ENCODE data around the gene CLDN20. TPM values are rescaled to one million over a fixed set of nuclear protein-coding genes. Genes with fewer than 3 reads are reported as not detected.
A peak's percentile ranks its signal among the peaks of the same experiment; 100 is the strongest.

Gene CLDN20
- total RNA-seq, 2 experiments from 2014 or later = not detected

DNA sequence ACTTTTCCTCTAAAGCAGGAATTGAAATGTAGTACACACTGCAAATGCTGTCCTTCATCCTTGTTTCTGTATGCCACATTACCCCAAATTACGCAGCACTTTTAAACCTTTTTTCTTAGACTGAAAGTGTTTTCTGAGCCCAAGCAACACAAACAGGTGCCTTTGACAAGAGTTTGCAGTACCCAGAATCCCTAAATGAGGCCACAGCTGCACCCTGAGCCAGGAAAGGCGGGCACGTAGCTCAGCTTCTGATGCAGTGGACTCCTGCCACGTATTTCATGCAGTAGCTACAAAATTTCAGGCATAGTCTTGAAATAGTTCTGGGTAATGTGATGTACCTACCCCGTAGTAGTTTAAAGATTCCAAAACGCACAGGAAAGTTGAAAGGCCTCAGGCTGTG lies 31.0 kb upstream of the CLDN20 start:
- POLR2A ChIA-PET = no interaction called here
- Mint-ChIP-seq H3K27ac (no peak overlapping the region), H3K36me3 (ENCODE audit: low read depth) (peaks cover 9% of the 10 kb centered on the region), H3K9me3 (peaks cover 4% of the 10 kb centered on the region), H3K27me3 (no peaks in the 10 kb centered on the region), H3K4me3 (no peak overlapping the region), H3K4me1 (no peaks in the 10 kb centered on the region)
- DNase-seq = no peak
- CTCF ChIA-PET = interaction anchor here (0.7 kb wide), 1 partner anchor 10 kb away, joined by 3 read pairs; no protein-coding TSS in a partner anchor

DNA sequence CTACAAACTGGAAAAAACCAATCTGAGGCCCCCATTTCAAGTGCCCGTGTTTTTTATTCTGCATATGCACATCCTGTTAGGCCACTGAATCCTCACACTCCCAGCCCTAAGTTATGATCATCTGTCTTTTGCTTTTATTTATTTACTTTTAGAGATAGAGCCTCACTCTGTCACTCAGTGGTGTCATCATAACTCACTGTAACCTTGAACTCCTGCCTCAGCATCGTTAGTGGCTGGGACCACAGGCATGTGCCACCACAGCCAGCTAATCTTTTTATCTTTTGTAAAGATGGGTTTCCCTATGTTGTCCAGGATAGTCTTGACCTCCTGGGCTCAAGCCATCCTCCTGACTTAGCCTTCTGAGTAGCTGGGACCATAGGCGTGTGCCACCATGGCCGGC lies 29.6 kb upstream of the CLDN20 start:
- Mint-ChIP-seq H3K4me3 (no peak overlapping the region), H3K27ac (no peak overlapping the region), H3K9me3 (peaks cover 9% of the 10 kb centered on the region), H3K4me1 (no peaks in the 10 kb centered on the region), H3K36me3 (ENCODE audit: low read depth) (peaks cover 15% of the 10 kb centered on the region), H3K27me3 (no peaks in the 10 kb centered on the region)
- no peak for DNase-seq
- CTCF ChIA-PET = no interaction called here
- POLR2A ChIA-PET = interaction anchor here (0.6 to 1.3 kb wide), 2 partner anchors 9 to 10 kb away, joined by 3 to 4 read pairs; no protein-coding TSS in a partner anchor

DNA sequence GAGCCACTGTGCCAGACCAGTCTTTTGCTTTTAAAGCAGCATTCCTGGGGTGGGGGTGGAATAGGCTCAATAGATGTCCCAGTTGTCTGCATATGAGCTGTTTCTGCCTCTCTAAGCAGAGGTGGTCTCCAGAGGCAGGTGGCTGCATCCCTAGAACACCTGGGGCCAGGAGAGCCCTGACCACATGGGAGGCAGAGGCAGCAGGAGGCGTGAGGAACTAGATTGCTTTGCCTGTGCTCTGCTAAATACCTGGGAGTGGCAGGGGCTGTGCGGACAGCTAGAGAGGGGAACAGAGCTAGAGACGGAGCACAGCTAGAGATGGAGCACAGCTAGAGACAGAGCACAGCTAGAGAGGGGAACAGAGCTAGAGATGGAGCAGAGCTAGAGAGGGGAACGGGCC lies 29.1 kb upstream of the CLDN20 start:
- Mint-ChIP-seq H3K36me3 (ENCODE audit: low read depth) (peaks cover 15% of the 10 kb centered on the region), H3K9me3 (peaks cover 9% of the 10 kb centered on the region), H3K4me3 (no peak overlapping the region), H3K27me3 (no peaks in the 10 kb centered on the region), H3K4me1 (no peaks in the 10 kb centered on the region), H3K27ac (no peak overlapping the region)
- no peak for DNase-seq
- ChIA-PET POLR2A (interaction anchor here (1.3 kb wide), 1 partner anchor 11 kb away, joined by 4 read pairs; no protein-coding TSS in a partner anchor), CTCF (interaction anchor here (0.5 kb wide), 1 partner anchor 32 kb away, joined by 3 read pairs; no protein-coding TSS in a partner anchor)

DNA sequence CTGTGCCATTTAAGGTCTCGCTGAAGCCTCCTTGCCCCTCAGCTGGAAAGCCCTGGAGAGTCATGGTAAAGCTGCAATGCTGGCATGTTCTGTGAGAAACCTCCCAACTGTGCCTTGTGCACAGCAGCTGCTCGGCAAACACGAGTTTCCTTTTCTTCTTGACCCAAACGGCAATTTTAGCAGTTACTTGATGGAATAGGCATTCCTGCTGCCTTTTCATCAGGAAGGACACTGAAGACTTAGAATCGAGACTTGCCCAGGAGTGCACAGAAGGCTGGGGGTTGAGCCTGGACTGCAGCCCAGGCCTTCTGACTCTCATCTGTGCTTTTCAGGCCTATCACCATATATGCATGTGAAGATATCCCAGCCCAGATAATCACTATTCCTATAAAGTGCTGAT lies 28.7 kb upstream of the CLDN20 start:
- no peaks in the 10 kb centered on the region for H3K4me1 Mint-ChIP-seq
- no peak overlapping the region for H3K4me3 Mint-ChIP-seq
- peaks cover 7% of the 10 kb centered on the region for H3K9me3 Mint-ChIP-seq
- H3K27me3 Mint-ChIP-seq = no peaks in the 10 kb centered on the region
- CTCF ChIA-PET = interaction anchor here (0.5 kb wide), 1 partner anchor 32 kb away, joined by 3 read pairs; no protein-coding TSS in a partner anchor
- peaks cover 14% of the 10 kb centered on the region for H3K36me3 Mint-ChIP-seq (ENCODE audit: low read depth)
- POLR2A ChIA-PET = interaction anchor here (1.3 kb wide), 1 partner anchor 11 kb away, joined by 4 read pairs; no protein-coding TSS in a partner anchor
- H3K27ac Mint-ChIP-seq = no peak overlapping the region
- no peak for DNase-seq

DNA sequence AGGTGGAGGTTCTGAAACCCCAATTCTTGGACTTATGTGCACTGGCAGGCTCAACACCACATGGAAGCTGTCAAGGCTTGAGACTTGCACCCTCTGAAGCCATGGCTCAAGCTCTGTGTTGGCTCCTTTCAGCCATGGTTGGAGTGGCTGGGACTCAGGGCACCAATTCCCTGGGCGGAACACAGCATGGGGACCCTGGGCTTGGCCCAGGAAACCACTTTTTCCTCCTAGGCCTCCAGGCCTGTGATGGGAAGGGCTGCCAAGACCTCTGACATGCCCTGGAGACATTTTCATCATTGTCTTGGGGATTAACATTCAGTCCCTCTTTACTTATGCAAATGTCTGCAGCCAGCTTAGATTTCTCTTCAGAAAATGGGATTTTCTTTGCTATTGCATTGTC lies 26.2 kb upstream of the CLDN20 start:
- Mint-ChIP-seq H3K9me3 (peaks cover 5% of the 10 kb centered on the region), H3K36me3 (ENCODE audit: low read depth) (peaks cover 14% of the 10 kb centered on the region), H3K4me3 (no peak overlapping the region), H3K4me1 (no peaks in the 10 kb centered on the region), H3K27ac (no peak overlapping the region), H3K27me3 (no peaks in the 10 kb centered on the region)
- DNase-seq = no peak
- ChIA-PET POLR2A (no interaction called here), CTCF (no interaction called here)

GRCh38 chr6:155240905-155241600 lies 22.8 kb upstream of the CLDN20 start:
- peaks cover 5% of the 10 kb centered on the region for H3K9me3 Mint-ChIP-seq
- H3K27ac Mint-ChIP-seq = no peak overlapping the region
- no peaks in the 10 kb centered on the region for H3K27me3 Mint-ChIP-seq
- ChIA-PET POLR2A (no interaction called here), CTCF (no interaction called here)
- peaks cover 14% of the 10 kb centered on the region for H3K36me3 Mint-ChIP-seq (ENCODE audit: low read depth)
- H3K4me1 Mint-ChIP-seq = no peaks in the 10 kb centered on the region
- H3K4me3 Mint-ChIP-seq = no peak overlapping the region
- DNase-seq = no peak

GRCh38 chr6:155241966-155242365 lies 21.8 kb upstream of the CLDN20 start:
- DNase-seq = no peak
- peaks cover 5% of the 10 kb centered on the region for H3K9me3 Mint-ChIP-seq
- POLR2A ChIA-PET = no interaction called here
- no peak overlapping the region for H3K27ac Mint-ChIP-seq
- peaks cover 11% of the 10 kb centered on the region for H3K36me3 Mint-ChIP-seq (ENCODE audit: low read depth)
- no peaks in the 10 kb centered on the region for H3K27me3 Mint-ChIP-seq
- CTCF ChIA-PET = interaction anchor here (0.7 kb wide), 1 partner anchor 9 kb away, joined by 3 read pairs; no protein-coding TSS in a partner anchor
- H3K4me1 Mint-ChIP-seq = no peaks in the 10 kb centered on the region
- no peak overlapping the region for H3K4me3 Mint-ChIP-seq

DNA sequence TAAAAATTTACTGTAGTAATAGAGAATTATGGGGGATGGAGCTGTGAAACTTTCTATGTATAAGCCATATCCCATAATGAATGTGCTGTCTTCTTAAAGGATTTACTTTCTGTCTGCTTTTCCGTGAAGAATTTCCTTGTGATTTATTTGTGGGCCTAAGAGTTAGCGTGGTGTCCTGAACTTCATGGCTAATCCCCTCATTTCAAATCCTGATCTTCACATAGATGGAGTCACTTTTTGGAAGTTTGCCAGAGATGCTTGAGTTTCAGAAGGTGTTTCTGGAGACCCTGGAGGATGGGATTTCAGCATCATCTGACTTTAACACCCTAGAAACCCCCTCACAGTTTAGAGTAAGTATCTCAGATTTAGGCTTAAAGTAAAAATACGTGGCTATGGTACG lies 19.4 kb upstream of the CLDN20 start:
- H3K27me3 Mint-ChIP-seq = no peaks in the 10 kb centered on the region
- H3K36me3 Mint-ChIP-seq (ENCODE audit: low read depth) = peaks cover 6% of the 10 kb centered on the region
- ChIA-PET CTCF (no interaction called here), POLR2A (no interaction called here)
- H3K9me3 Mint-ChIP-seq = no peaks in the 10 kb centered on the region
- DNase-seq = no peak
- no peaks in the 10 kb centered on the region for H3K4me1 Mint-ChIP-seq
- no peak overlapping the region for H3K27ac Mint-ChIP-seq
- H3K4me3 Mint-ChIP-seq = no peak overlapping the region

GRCh38 chr6:155245193-155245592 lies 18.6 kb upstream of the CLDN20 start:
- Mint-ChIP-seq H3K36me3 (ENCODE audit: low read depth) (peaks cover 10% of the 10 kb centered on the region), H3K4me1 (no peaks in the 10 kb centered on the region), H3K27me3 (no peaks in the 10 kb centered on the region), H3K27ac (no peak overlapping the region), H3K4me3 (no peak overlapping the region), H3K9me3 (no peaks in the 10 kb centered on the region)
- no peak for DNase-seq
- ChIA-PET CTCF (interaction anchor here (1.5 kb wide), 1 partner anchor 68 kb away, joined by 3 read pairs; no protein-coding TSS in a partner anchor), POLR2A (no interaction called here)

DNA sequence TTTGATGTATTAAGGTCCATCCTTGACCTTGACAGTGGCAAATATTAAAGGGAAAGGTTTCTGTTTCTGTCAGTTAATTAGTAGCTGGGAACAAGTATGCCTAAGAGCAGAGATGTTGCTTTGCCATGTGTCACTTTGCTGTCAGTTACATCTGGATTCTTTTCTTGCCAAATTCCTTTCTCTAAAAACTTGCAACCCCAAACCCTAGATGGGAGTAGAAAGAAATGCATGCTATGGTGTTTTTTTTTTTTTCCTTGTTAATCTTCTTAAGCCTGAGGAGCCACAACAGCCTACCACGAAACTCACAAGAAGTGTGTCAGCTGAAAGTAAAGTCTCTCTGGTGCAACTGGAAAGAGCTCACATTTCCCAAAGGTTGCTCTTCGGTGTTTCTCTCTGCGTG lies 18.0 kb upstream of the CLDN20 start:
- Mint-ChIP-seq H3K9me3 (no peaks in the 10 kb centered on the region), H3K36me3 (ENCODE audit: low read depth) (peaks cover 8% of the 10 kb centered on the region), H3K4me3 (no peak overlapping the region), H3K27me3 (no peaks in the 10 kb centered on the region), H3K4me1 (no peaks in the 10 kb centered on the region), H3K27ac (no peak overlapping the region)
- CTCF ChIA-PET = interaction anchor here (0.6 to 1.5 kb wide), 2 partner anchors 67 to 68 kb away, joined by 3 read pairs; no protein-coding TSS in a partner anchor
- POLR2A ChIA-PET = no interaction called here
- no peak for DNase-seq

- ChIA-PET POLR2A (no interaction called here), CTCF (interaction anchor here (1.4 to 3.3 kb wide), 2 partner anchors 52 to 69 kb away, joined by 3 to 38 read pairs; no protein-coding TSS in a partner anchor)
- Mint-ChIP-seq H3K4me3 (no peak overlapping the region), H3K36me3 (ENCODE audit: low read depth) (peaks cover 8% of the 10 kb centered on the region), H3K9me3 (no peaks in the 10 kb centered on the region), H3K27ac (no peak overlapping the region), H3K27me3 (no peaks in the 10 kb centered on the region), H3K4me1 (no peaks in the 10 kb centered on the region)
- no peak for DNase-seq
Measured at GRCh38 chr6:155246825-155247224, 17.0 kb upstream of the CLDN20 start.

GRCh38 chr6:155247618-155248007 lies 16.2 kb upstream of the CLDN20 start:
- CTCF ChIA-PET = interaction anchor here (0.9 to 3.3 kb wide), 6 partner anchors 23 to 320 kb away, joined by 3 to 38 read pairs (median 4); no protein-coding TSS in a partner anchor
- Mint-ChIP-seq H3K36me3 (ENCODE audit: low read depth) (peaks cover 8% of the 10 kb centered on the region), H3K4me1 (no peaks in the 10 kb centered on the region), H3K9me3 (no peaks in the 10 kb centered on the region), H3K27ac (no peak overlapping the region), H3K27me3 (no peaks in the 10 kb centered on the region), H3K4me3 (no peak overlapping the region)
- no peak for DNase-seq
- POLR2A ChIA-PET = no interaction called here

GRCh38 chr6:155248008-155249001 lies 15.5 kb upstream of the CLDN20 start:
- DNase-seq = peak; percentile 28
- no peaks in the 10 kb centered on the region for H3K27me3 Mint-ChIP-seq
- no peaks in the 10 kb centered on the region for H3K9me3 Mint-ChIP-seq
- H3K4me3 Mint-ChIP-seq = no peak overlapping the region
- ChIA-PET CTCF (interaction anchor here (0.9 to 3.3 kb wide), 8 partner anchors 24 to 321 kb away, joined by 3 to 38 read pairs (median 3); no protein-coding TSS in a partner anchor), POLR2A (no interaction called here)
- no peak overlapping the region for H3K27ac Mint-ChIP-seq
- no peaks in the 10 kb centered on the region for H3K4me1 Mint-ChIP-seq
- H3K36me3 Mint-ChIP-seq (ENCODE audit: low read depth) = peaks cover 8% of the 10 kb centered on the region

Measured in activated CD4-positive, alpha-beta memory T cell treated with anti-CD3 and anti-CD28 coated beads, Interleukin-2, amount 10 ng/mL, durations not matched to agents 7 days and 5 days (primary cell).